Hepatocyte (in vitro differentiated cells): ENCODE data around the gene GK. TPM values are rescaled to one million over a fixed set of nuclear protein-coding genes. Genes with fewer than 3 reads are reported as not detected.

ENCODE experiments used
- DNase-seq: peaks from one replicate; pipeline ENCODE4 v3.0.0-alpha.2; 2016; ENCODE audit warnings: low spot score
- H2AFZ ChIP-seq: fragments of 200-600 bp; sonication (generic); 2 replicates; pipeline ENCODE4 v1.6.0; 2016; ENCODE audit warnings: antibody characterized with exemption, mild to moderate bottlenecking
- H3K27ac ChIP-seq: fragments of 200-600 bp; sonication (generic); 2 replicates; pipeline ENCODE4 v1.5.1; 2016; ENCODE audit warnings: mild to moderate bottlenecking
- H3K27me3 ChIP-seq: fragments of 200-600 bp; sonication (generic); 2 replicates; pipeline ENCODE4 v1.6.1; 2016
- H3K36me3 ChIP-seq: fragments of 200-600 bp; sonication (generic); replicated peaks from 2 replicates; pipeline ENCODE4 v1.5.1; 2016; ENCODE audit warnings: low read depth; ENCODE audit not compliant: insufficient read depth
- H3K4me1 ChIP-seq: fragments of 200-600 bp; sonication (generic); 2 replicates; pipeline ENCODE4 v1.5.1; 2016; ENCODE audit warnings: mild to moderate bottlenecking, moderate library complexity; ENCODE audit not compliant: insufficient read depth
- H3K4me2 ChIP-seq: fragments of 200-600 bp; sonication (generic); 2 replicates; pipeline ENCODE4 v1.6.0; 2016
- H3K4me3 ChIP-seq: fragments of 200-600 bp; sonication (generic); 2 replicates; pipeline ENCODE4 v1.5.1; 2016; ENCODE audit warnings: mild to moderate bottlenecking
- H3K79me2 ChIP-seq: fragments of 200-600 bp; sonication (generic); 2 replicates; pipeline ENCODE4 v1.6.0; 2017; ENCODE audit warnings: mild to moderate bottlenecking
- H3K9me2 ChIP-seq: fragments of 200-600 bp; sonication (generic); replicated peaks from 2 replicates; pipeline ENCODE4 v1.6.0; 2017; ENCODE audit warnings: mild to moderate bottlenecking; ENCODE audit not compliant: insufficient read depth
- H3K9me3 ChIP-seq: fragments of 200-600 bp; sonication (generic); 2 replicates; pipeline ENCODE4 v1.5.1; 2016; ENCODE audit warnings: low read depth, mild to moderate bottlenecking
- H4K20me1 ChIP-seq: fragments of 200-600 bp; sonication (generic); 2 replicates; pipeline ENCODE4 v1.6.0; 2016; ENCODE audit warnings: mild to moderate bottlenecking; ENCODE audit not compliant: insufficient read depth, poor library complexity, severe bottlenecking
- CTCF ChIP-seq: fragments of 200-600 bp; sonication (generic); IDR thresholded peaks from 2 replicates; pipeline ENCODE4 v1.5.1; 2016; ENCODE audit warnings: antibody characterized with exemption, mild to moderate bottlenecking; ENCODE audit not compliant: poor library complexity
- EZH2 ChIP-seq: fragments of 200-600 bp; sonication (generic); IDR thresholded peaks from 2 replicates; pipeline ENCODE4 v1.6.1; 2016; ENCODE audit warnings: antibody characterized with exemption, mild to moderate bottlenecking, borderline replicate concordance
- EZH2phosphoT487 ChIP-seq: fragments of 200-600 bp; sonication (generic); IDR thresholded peaks from one replicate; pipeline ENCODE4 v1.6.1; 2018; ENCODE audit warnings: antibody characterized with exemption, mild to moderate bottlenecking, low read depth, moderate library complexity; ENCODE audit not compliant: unreplicated experiment, severe bottlenecking
- WGBS: methylation state at CpG from one replicate; pipeline ENCODE4 v1.1.6; 2016; ENCODE audit warnings: low lambda C conversion rate; ENCODE audit errors: missing lambda C conversion rate; 5-methylcytosine and 5-hydroxymethylcytosine counted together
- polyA plus RNA-seq: library from polyadenylated mRNA; unstranded; fragments of >200 nt; fragmentation: Nextera tagmentation; extraction: Ambion mirVana; gene quantifications from 2 replicates; pipeline ENCODE4 v1.2.1, GENCODE V29; 2016
- total RNA-seq: library from RNA; depleted of rRNA; stranded (reverse); fragments of >200 nt; gene quantifications from 2 replicates; pipeline ENCODE4 v1.2.3, GENCODE V29; 2014

Gene GK
- total and polyA plus RNA-seq, 2 experiments from 2014 or later: 18.5 to 30.3 TPM

- no peaks in the 10 kb centered on the region for H3K4me1 ChIP-seq
- WGBS: 91% methylated on average over 6 of the region's 6 CpGs
- TF ChIP-seq EZH2phosphoT487 (no peak), EZH2 (no peak)
- H3K4me3 ChIP-seq: no peak overlapping the region
- no peak overlapping the region for H3K27ac ChIP-seq
- no peak for DNase-seq
- no peaks in the 10 kb centered on the region for H3K36me3 ChIP-seq
- H4K20me1 ChIP-seq: no peaks in the 10 kb centered on the region
- H3K9me2 ChIP-seq: no peaks in the 10 kb centered on the region
- H3K27me3 ChIP-seq: no peaks in the 10 kb centered on the region
- no peak overlapping the region for H3K4me2 ChIP-seq
- no peak overlapping the region for H2AFZ ChIP-seq
- no peaks in the 10 kb centered on the region for H3K79me2 ChIP-seq
- H3K9me3 ChIP-seq: no peaks in the 10 kb centered on the region
Measured at GRCh38 chrX:30612250-30612655, 41.0 kb upstream of the GK start.

- H4K20me1 ChIP-seq: no peaks in the 10 kb centered on the region
- H3K4me1 ChIP-seq: no peaks in the 10 kb centered on the region
- H3K36me3 ChIP-seq: no peaks in the 10 kb centered on the region
- H3K4me2 ChIP-seq: no peak overlapping the region
- no peaks in the 10 kb centered on the region for H3K9me2 ChIP-seq
- H2AFZ ChIP-seq: no peak overlapping the region
- no peak overlapping the region for H3K4me3 ChIP-seq
- no peaks in the 10 kb centered on the region for H3K27me3 ChIP-seq
- H3K9me3 ChIP-seq: no peaks in the 10 kb centered on the region
- TF ChIP-seq EZH2 (no peak), EZH2phosphoT487 (no peak), CTCF (no peak)
- no peak overlapping the region for H3K27ac ChIP-seq
- 71% methylated on average over 5 of the region's 5 CpGs for WGBS
- no peaks in the 10 kb centered on the region for H3K79me2 ChIP-seq
- no peak for DNase-seq
Measured at GRCh38 chrX:30613721-30614120, 39.5 kb upstream of the GK start.

GRCh38 chrX:30615229-30615628 is 38.0 kb upstream of the GK start:
- H3K4me2 ChIP-seq: no peak overlapping the region
- 61% methylated on average over 4 of the region's 4 CpGs for whole genome bisulfite sequencing
- H4K20me1 ChIP-seq: no peaks in the 10 kb centered on the region
- no peaks in the 10 kb centered on the region for H3K79me2 ChIP-seq
- H3K36me3 ChIP-seq: no peaks in the 10 kb centered on the region
- H3K4me1 ChIP-seq: no peaks in the 10 kb centered on the region
- no peak overlapping the region for H3K27ac ChIP-seq
- H3K9me2 ChIP-seq: no peaks in the 10 kb centered on the region
- no peak overlapping the region for H2AFZ ChIP-seq
- no peak overlapping the region for H3K4me3 ChIP-seq
- no peak for DNase-seq
- no peaks in the 10 kb centered on the region for H3K27me3 ChIP-seq
- no peaks in the 10 kb centered on the region for H3K9me3 ChIP-seq
- TF ChIP-seq EZH2phosphoT487 (no peak), EZH2 (no peak), CTCF (no peak)

- no peaks in the 10 kb centered on the region for H3K9me3 ChIP-seq
- H3K4me1 ChIP-seq: no peaks in the 10 kb centered on the region
- 71% methylated on average over 7 of the region's 7 CpGs for WGBS
- no peaks in the 10 kb centered on the region for H3K27me3 ChIP-seq
- no peaks in the 10 kb centered on the region for H3K36me3 ChIP-seq
- no peaks in the 10 kb centered on the region for H3K9me2 ChIP-seq
- H3K27ac ChIP-seq: no peak overlapping the region
- H3K4me2 ChIP-seq: no peak overlapping the region
- no peak overlapping the region for H3K4me3 ChIP-seq
- no peaks in the 10 kb centered on the region for H3K79me2 ChIP-seq
- H2AFZ ChIP-seq: no peak overlapping the region
- DNase-seq: no peak
- TF ChIP-seq CTCF: no peak
- no peak for TF ChIP-seq EZH2
- TF ChIP-seq EZH2phosphoT487: no peak
- no peaks in the 10 kb centered on the region for H4K20me1 ChIP-seq
Measured at GRCh38 chrX:30618160-30618765, 35.0 kb upstream of the GK start.
